GM10266 (cell line): ENCODE measurements around the gene BMP2K.
A peak's percentile ranks its signal among the peaks of the same experiment; 100 is the strongest.

Experiments
- DNase-seq: peaks from one replicate; pipeline ENCODE4 v3.0.0; 2012; ENCODE audit errors: extremely low spot score
- CTCF ChIP-seq: IDR thresholded peaks from 2 replicates; pipeline ENCODE4 v1.5.1; 2012; ENCODE audit warnings: mild to moderate bottlenecking, low read depth; ENCODE audit not compliant: control insufficient read depth, insufficient read depth; ENCODE audit errors: missing control alignments

BMP2K gene

DNA sequence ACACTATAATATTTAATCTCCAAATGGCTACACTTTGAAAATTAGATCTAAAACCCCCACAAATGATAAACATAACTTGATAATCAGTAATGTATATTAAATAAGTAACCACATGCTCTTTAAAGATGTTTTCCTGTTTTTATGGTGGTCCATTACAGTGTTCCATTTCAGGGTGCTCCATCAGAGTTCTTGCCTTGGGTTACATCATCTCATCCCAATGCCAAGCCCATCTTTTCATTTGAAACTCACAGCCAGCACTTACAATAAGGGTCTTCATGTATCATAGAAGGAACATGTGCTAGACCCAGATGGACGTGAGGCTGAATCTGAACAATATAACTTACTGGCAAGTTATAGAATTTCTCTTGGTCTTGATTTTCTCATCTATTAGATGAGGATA is 173.6 kb downstream of the BMP2K start:
- no peak for TF ChIP-seq CTCF
- no peak for DNase-seq

DNA sequence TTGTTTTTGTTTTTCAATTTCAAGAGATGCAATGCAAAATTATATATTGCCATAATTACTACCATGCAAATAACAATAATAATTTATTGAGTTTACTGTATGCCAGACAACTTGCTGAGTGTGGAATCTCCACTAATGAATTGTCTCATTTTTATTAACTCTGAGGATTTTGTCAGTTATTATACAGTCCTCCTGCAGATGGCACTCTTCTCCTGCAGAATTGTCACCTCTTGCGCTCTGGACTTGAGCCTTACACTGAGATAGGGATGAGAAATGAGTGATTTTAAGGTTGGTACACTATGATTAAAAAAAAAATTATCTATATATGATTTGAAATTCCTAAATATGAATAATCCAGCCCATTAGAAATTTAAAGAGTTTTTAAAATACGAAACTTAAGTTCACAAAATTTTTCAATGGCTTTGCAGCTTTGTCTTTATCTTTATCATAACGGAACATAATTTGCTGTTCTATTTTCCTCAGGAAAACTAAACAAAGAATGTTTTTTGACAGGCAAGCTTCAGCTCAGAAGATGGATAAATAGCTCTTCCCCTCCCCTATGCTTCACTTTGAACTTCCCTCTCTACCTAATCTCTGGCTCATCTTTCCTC is 175.8 kb downstream of the BMP2K start:
- peak; percentile 42 for DNase-seq
- TF ChIP-seq CTCF, result peak; percentile 62

GRCh38 chr4:78953231-78953630 is 177.1 kb downstream of the BMP2K start:
- no peak for DNase-seq
- TF ChIP-seq CTCF, result no peak

- DNase-seq, result no peak
- TF ChIP-seq CTCF, result peak; percentile 36
Measured at GRCh38 chr4:78953769-78954666, 177.9 kb downstream of the BMP2K start.

DNA sequence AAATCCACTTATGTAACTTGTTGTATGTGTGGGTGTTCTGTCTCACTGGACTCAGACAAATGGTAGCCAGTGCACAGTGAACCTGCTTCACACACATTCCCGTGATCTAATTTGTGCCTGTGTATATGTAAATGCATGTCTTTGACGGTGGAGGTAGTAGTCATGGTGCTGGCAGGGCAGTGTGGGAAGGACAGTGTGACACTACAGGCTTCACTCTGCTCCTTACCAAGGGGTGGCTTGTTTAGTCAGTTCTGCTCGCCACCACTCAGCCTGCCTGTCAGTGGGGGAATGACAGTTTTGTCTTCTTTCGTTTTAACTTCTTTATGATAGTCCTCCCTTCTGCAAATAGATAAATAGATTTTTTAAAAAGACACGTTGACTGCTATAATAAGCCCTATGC is 180.8 kb downstream of the BMP2K start:
- DNase-seq, result no peak
- no peak for TF ChIP-seq CTCF

DNA sequence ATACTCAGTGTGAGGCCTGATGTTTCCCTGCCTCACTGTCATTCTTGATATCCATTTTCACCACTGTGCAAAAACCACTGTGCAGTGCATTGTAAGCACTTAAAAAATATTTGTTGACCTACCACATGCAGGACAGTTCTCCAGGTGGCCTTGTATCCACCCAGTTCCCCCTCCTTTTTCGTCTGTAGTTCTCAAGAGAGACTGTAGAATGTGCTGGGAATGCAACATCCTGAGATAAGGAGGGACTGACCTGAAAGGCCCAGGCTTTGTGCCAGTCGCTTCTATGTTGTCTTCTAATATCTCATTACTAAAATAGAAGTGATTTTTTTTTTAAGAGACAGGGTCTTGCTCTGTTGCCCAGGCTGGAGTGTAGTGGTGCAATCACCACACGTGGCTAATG is 184.8 kb downstream of the BMP2K start:
- DNase-seq, result no peak
- no peak for TF ChIP-seq CTCF
